Right lobe of liver (tissue), 6 donors: ENCODE data around the gene KRT85. TPM values are rescaled to one million over a fixed set of nuclear protein-coding genes. Genes with fewer than 3 reads are reported as not detected.

ENCODE experiments used
- ATAC-seq, 4 donors: fragments of 200-7000 bp; cut with Tn5 transposase; one replicate each; pipeline ENCODE4 v1.9.1; 2020; ENCODE audit warnings: mild to moderate bottlenecking in 4 of 4, moderate library complexity in 4 of 4
- DNase-seq, 3 donors: peaks; one replicate each; pipeline ENCODE4 v3.0.0-alpha.2; 2020
- H3K27ac ChIP-seq, 3 donors: fragments of 200-600 bp; one replicate each; pipeline ENCODE4 v1.8.0; 2022
- H3K27me3 ChIP-seq, 2 donors: fragments of 200-600 bp; one replicate each; pipeline ENCODE4 v1.8.0; 2022
- H3K36me3 ChIP-seq, 4 donors: fragments of 200-600 bp; sonication (generic) in 1 of 4; one replicate each; pipeline versions ENCODE4 v1.5.1 to v1.8.0; 2017 to 2022; ENCODE audit warnings: control low read depth in 1 of 4
- H3K4me1 ChIP-seq, 4 donors: fragments of 200-600 bp; sonication (generic) in 1 of 4; one replicate each; pipeline versions ENCODE4 v1.5.1 to v1.8.0; 2017 to 2022; ENCODE audit warnings: control low read depth in 1 of 4
- H3K4me3 ChIP-seq, 3 donors: fragments of 200-600 bp; one replicate each; pipeline ENCODE4 v1.8.0; 2022
- H3K9me3 ChIP-seq, 4 donors: fragments of 200-600 bp; sonication (generic) in 1 of 4; one replicate each; pipeline versions ENCODE4 v1.5.1 to v1.8.0; 2017 to 2022; ENCODE audit warnings: control low read depth in 1 of 4
- CTCF ChIP-seq, 4 donors: fragments of 200-600 bp in 3 of 4; fragments of 450-650 bp in 1 of 4; IDR thresholded peaks; one replicate each; pipeline versions ENCODE4 v1.5.1 to v1.8.0; 2016 to 2022; ENCODE audit warnings: antibody characterized with exemption in 4 of 4, mild to moderate bottlenecking in 2 of 4
- POLR2A ChIP-seq: fragments of 450-650 bp; IDR thresholded peaks from one replicate; pipeline ENCODE4 v1.6.1; 2017; ENCODE audit warnings: antibody characterized with exemption, mild to moderate bottlenecking
- WGBS: methylation state at CpG from one replicate; pipeline ENCODE4 v1.1.6; 2018; ENCODE audit warnings: low coverage, low lambda C conversion rate; ENCODE audit not compliant: insufficient coverage; ENCODE audit errors: missing lambda C conversion rate; 5-methylcytosine and 5-hydroxymethylcytosine counted together
- intact Hi-C, 2 donors: fragments of 100-400 bp; cut with DNase I; formaldehyde crosslinking; loops; one replicate each; pipeline versions ENCODE4 v1.11.2 to v1.14.1; 2022
- total RNA-seq, 6 experiments: library from RNA; depleted of rRNA in 2 of 6; stranded (reverse); fragments of >200 nt in 2 of 6; fragmentation: NEBNext Ultra II Directional in 3 of 6; extraction: Animal tissue kit (Norgen Biotek cat#: 25700) in 3 of 6; gene quantifications; one replicate each; pipeline versions ENCODE4 v1.1.0 to v1.2.4, GENCODE V29; 2016 to 2023
- donor health status: DM: no; HTN: yes; CAD: no.
- donor health status: DM: no; HTN: no; CAD: no.
- donor health status: DM: no; HTN: no; CAD: no.
- donor health status: DM: no; HTN: yes; CAD: no.
- donor health status: DM: no; HTN: yes; CAD: no.

Gene KRT85
- total RNA-seq, 6 experiments from 2014 or later: not detected

- Histone ChIP-seq H3K27me3 (no peaks in the 10 kb centered on the region), H3K4me3 (no peak overlapping the region), H3K9me3 (no peaks in the 10 kb centered on the region), H3K27ac (no peak overlapping the region), H3K4me1 (peaks cover 0 to 3% (median 0%) of the 10 kb centered on the region in 4 donors), H3K36me3 (no peaks in the 10 kb centered on the region)
- intact Hi-C loops: no loop called here
- 80% methylated on average over 5 of the region's 20 CpGs for WGBS
- TF ChIP-seq POLR2A (no peak), CTCF (IDR thresholded peaks at IDR 0.05) (no peak)
- DNase-seq: peak in 2 of 3 donors; percentile 1 to 21
- ATAC-seq: no peak
Observed at GRCh38 chr12:52356762-52357580, 10.3 kb downstream of the KRT85 start.

- Histone ChIP-seq H3K27me3 (no peaks in the 10 kb centered on the region), H3K4me1 (peaks cover 0 to 9% (median 0%) of the 10 kb centered on the region in 4 donors), H3K9me3 (no peaks in the 10 kb centered on the region), H3K4me3 (no peak overlapping the region), H3K27ac (no peak overlapping the region), H3K36me3 (no peaks in the 10 kb centered on the region)
- DNase-seq (peak in 2 of 3 donors; percentile 13 to 38), ATAC-seq (no peak)
- no peak for TF ChIP-seq CTCF (IDR thresholded peaks at IDR 0.05)
- TF ChIP-seq POLR2A: no peak
- intact Hi-C loops: no loop called here
- WGBS: 93% methylated on average over 13 of the region's 56 CpGs
Observed at GRCh38 chr12:52356031-52356761, 11.1 kb downstream of the KRT85 start.

- no peak overlapping the region for H3K27ac ChIP-seq
- no peaks in the 10 kb centered on the region for H3K36me3 ChIP-seq
- TF ChIP-seq CTCF (IDR thresholded peaks at IDR 0.05) (no peak), POLR2A (no peak)
- ATAC-seq (no peak), DNase-seq (peak in 1 of 3 donors; percentile 14)
- no peaks in the 10 kb centered on the region for H3K27me3 ChIP-seq
- intact Hi-C loops: no loop called here
- peaks cover 0 to 12% (median 0%) of the 10 kb centered on the region in 4 donors for H3K4me1 ChIP-seq
- no peaks in the 10 kb centered on the region for H3K9me3 ChIP-seq
- WGBS: 93% methylated on average over 8 of the region's 8 CpGs
- H3K4me3 ChIP-seq: no peak overlapping the region
Observed at GRCh38 chr12:52355176-52355575, 12.1 kb downstream of the KRT85 start.

- no peak overlapping the region for H3K27ac ChIP-seq
- H3K4me1 ChIP-seq: peaks cover 0 to 12% (median 0%) of the 10 kb centered on the region in 4 donors
- no peaks in the 10 kb centered on the region for H3K36me3 ChIP-seq
- ATAC-seq (no peak), DNase-seq (peak in 1 of 3 donors; percentile 46)
- TF ChIP-seq CTCF (IDR thresholded peaks at IDR 0.05): no peak
- TF ChIP-seq POLR2A: no peak
- H3K4me3 ChIP-seq: no peak overlapping the region
- H3K9me3 ChIP-seq: no peaks in the 10 kb centered on the region
- intact Hi-C loops: no loop called here
- no peaks in the 10 kb centered on the region for H3K27me3 ChIP-seq
- 33% methylated on average over 5 of the region's 5 CpGs for WGBS
Observed at GRCh38 chr12:52354200-52354599, 13.1 kb downstream of the KRT85 start.
